ENCODE data around the gene NDNF.

NDNF gene, protein sequence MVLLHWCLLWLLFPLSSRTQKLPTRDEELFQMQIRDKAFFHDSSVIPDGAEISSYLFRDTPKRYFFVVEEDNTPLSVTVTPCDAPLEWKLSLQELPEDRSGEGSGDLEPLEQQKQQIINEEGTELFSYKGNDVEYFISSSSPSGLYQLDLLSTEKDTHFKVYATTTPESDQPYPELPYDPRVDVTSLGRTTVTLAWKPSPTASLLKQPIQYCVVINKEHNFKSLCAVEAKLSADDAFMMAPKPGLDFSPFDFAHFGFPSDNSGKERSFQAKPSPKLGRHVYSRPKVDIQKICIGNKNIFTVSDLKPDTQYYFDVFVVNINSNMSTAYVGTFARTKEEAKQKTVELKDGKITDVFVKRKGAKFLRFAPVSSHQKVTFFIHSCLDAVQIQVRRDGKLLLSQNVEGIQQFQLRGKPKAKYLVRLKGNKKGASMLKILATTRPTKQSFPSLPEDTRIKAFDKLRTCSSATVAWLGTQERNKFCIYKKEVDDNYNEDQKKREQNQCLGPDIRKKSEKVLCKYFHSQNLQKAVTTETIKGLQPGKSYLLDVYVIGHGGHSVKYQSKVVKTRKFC

DNA sequence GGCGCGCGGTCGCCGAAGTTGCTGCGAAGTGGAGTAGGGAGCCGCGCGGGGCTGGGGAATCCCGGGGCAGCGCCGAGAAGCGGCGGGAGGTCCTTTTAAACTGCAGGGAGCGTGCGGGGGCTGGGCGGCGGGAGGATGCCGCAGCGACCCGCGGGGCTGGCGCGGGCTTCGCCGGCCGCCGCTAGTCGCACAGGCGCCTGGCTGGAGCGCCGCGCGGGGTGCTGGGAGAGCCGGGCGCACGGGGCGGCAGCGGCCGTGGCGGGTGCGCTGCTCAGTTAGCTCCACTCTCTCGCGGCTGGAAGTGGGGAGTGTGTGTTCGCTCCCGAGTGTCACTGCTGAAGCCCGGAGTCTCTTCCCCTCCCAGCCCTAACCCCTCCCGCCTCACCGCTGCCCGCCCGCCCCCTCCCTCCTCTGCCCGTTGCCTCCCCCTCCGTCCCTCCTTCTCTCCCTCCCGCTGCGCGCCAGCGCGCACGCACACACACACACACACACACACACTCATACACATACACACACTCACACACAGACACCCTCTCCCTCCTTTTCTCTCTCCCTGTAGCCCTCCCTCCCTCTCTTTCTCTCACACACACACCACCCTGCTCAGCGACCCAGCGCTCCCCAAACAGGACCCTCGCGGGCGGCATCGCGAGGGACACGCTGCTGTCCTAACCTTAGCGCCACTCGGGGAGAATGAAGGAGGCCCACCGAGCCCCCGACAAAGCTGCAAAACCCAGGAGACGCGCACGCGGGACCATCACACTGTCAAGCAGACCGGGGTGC lies at the start of gene NDNF:
Gene NDNF, minus strand, starts transcription at position 312 of the 780 bp plus-strand sequence. CDS start 26,698 bp downstream, outside the sequence.
- peak; percentile 22 to 26 for DNase-seq

DNA sequence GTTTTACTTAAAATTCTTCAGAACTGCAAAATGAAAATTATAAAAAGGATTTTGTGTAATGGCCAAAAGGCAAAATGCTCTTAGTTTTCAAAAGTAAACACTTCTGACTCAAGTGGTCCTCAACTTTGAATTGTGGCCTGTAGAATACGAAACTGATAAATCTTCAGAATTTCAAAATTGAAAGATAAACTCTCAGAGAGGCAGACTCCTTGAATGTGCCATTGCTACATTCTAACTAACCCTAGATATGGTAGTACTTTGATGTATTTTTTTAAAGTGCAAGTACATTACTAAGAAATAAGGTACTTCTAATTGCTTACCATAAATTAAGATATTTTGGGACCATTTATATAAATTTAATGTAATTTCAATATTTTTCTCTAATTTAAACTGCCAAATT lies 47.4 kb upstream of the NDNF start:
- no peak for DNase-seq

DNA sequence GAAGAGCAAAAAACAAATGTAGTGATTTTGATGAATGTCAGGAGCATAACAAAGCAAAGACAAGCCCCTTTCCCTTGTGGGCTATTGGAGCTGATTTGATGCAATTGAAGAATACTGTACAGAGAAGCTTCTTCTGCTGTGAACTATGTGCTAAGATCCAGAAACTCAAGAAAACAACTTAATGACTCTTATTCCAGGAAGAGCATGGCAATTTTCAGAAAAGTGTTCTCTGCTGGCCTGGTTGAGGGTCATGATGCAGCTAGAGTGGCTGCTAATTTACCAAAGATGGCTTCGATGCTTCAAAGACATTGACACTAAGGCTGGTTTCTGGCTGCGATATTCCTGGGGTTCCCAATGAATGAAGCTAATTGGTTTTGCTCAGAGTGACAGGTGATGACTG lies 46.0 kb upstream of the NDNF start:
- DNase-seq = no peak

DNA sequence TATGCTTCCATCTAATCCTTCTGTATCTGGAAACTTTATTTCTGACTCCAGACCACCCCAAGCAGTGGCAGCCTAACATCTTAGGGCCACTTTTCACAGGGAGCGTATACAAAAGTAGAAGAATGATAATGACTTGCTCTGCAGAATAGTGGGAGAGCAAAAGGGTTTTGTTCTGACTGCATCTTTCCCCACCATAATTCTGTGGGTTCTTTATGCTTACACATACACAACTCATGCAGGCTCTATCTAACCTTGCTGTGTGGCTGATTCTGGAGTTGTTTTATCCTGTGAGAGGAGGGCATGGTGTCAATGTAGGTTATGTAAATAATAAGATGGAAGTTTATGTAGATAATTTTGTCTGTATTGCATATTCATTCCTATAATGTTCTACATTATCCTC lies 42.4 kb upstream of the NDNF start:
- DNase-seq = no peak

DNA sequence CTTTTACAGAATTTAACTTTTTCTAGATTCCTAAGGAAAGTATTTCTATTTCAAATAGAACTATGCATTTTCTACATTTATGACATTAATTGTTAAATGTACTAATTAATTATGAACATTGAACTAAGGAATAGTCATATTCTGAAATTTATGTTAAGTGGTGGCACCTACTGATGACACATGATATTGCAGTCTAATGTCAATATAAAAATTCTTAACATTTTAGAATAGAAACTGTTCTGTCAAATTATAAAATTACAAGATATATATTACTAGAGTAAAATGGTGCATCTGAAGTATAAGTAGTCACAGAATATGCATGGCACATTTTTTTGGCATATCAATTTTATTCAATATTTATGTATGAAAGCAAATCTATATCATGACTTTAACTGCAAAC lies 40.2 kb upstream of the NDNF start:
- DNase-seq = peak; percentile 2 to 11

DNA sequence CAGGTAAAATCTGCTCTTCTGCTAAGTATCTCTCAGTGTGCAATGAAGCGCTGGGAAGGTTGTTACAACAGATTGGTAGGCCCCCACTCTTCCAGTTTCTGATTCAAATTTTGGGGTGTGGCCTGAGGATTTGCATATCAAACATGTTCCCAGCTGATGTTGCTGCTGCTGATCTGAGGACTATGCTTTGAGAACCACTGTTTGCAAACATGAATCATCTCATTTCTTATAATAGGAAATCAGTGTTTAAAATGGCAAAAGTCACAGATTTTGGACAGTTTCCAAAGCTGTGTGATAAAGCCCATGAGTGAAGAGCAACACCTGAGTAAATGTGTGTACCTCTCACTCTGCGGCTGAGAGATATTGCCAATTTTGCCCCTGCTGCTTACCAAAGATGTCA lies 36.2 kb upstream of the NDNF start:
- DNase-seq = no peak

DNA sequence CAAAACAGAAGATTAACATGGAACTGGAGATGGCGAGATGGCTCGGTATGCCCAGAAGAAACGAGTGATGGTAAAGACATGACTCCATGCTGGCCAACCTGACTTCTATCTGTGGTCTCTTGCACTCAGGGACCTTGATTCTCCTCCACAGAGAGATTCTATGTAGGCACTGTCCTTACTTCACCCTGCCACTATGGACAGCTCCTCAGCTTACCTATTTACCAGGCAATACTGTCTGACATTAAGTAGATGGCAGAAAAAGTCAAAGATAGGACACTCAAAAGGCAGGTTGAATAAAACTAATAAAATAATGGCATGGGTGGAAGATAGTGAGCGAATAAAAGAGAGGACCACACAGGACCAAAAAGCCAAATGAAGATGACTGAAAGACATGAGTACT lies 35.2 kb upstream of the NDNF start:
- DNase-seq = no peak

DNA sequence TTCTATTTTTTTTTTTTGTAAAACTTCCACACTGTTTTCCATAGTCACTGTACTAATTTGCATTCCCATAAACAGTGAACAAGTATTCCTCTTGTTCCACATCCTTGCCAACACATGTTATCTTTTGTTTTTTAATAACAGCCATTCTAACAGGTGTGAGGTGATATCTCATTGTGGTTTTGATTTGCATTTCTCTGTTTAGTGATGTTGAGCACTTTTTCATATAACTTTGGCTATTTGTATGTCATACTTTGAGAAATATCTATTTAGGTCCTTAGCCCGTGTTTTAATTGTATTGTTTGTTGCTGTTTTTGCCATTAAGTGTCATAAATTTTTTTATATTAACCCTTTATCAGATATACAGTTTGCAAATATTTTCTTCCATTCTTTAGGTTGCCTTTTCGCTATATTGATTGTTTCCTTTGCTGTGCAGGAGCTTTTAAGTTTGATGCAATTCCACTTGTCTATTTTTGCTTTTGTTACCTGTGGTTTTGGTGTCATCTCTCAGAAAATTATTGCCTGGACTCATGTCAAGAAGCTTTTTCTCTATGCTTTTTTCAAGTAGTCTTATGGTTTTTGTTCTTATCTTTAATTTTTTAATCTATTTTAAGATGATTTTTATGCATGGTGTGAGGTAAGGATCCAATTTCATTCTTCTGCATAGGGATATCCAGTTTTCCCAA lies 27.9 kb upstream of the NDNF start:
- no peak for DNase-seq

DNA sequence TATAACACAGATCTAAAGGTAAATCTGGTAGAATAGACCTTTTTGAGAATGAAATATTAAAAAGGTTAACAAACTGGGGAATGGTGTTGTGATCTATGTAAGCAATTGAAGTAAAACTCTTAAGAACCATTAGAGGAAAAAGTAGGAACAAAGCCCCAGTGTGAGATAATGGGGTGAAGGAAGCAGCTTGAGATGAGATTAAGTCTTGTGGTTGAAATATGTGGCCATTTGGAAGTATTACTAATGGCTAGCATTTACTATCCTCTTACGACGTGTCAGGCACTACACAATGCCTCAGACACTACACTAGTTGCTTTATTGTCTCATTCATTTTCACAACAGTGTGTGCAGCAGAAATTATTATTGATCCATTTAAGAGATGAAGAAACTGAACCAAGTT lies 25.9 kb upstream of the NDNF start:
- no peak for DNase-seq

DNA sequence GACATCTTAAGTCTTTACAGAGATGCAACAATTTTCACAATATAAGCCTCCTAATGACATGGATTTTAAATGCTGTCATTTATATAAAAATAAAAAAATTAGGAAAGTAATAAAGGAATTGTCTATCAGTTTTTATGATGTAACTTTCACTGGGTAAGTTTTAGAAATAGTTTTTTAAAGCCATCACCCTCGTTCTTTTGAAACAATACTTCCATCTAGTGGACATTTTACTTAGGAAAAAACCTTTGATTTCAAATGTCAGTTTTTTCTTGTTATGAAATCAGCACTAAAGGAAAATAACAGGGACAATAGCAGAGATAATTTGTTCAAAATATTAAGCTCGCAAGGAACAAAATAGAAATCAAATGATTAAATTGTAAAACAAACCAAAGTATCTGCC lies 24.3 kb upstream of the NDNF start:
- peak; percentile 70 to 84 for DNase-seq

DNA sequence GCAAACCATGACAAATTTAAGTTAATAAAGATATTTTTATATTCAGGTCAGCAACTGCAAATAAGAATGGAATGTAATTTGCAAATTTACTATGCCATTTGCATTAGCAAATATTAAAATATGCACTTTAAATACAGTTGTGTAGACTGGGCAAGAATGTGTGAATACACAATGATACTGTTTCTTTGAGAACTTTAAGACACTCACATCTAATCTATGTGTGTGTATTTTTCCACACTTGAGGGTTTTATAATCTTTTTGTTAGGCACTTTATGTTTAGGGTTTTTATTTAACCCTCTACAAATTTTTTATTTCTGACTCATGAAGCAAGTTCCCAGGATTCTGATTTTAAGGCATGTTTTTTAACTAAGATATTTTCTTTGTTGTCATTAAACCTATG lies 23.9 kb upstream of the NDNF start:
- DNase-seq = no peak

DNA sequence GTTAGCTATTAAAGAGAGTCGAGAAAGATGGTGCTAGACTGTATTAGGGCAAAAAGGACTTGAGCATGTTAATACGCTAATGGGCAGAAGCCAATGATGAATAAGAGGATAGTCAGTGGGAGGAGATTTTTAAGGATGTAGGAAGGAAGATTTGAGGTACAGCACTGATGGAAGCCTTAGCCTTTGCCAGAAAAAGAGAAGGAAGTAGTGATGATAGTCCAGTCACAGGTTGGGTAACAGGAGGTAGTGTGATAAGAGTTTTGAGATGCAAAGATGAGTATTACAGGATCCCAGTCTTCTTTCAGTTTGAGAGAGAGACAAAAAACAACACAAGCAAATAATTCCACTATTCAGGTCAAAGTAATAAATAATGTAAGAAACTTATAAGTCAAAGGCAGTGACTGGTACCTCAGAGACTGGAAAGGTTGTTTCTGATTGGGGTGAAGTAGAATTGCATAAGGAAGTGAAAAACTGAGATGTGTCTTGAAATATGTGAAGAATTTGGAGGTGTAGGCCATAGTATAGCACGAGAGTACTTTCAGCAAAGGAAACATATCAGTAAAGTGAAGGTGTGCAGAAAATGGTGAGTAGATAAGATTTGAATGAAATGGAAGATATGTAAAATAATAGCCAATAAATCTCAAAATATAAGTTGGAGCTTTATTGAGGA lies 22.1 kb upstream of the NDNF start:
- DNase-seq = peak in 1 of 2 experiments; percentile 4

DNA sequence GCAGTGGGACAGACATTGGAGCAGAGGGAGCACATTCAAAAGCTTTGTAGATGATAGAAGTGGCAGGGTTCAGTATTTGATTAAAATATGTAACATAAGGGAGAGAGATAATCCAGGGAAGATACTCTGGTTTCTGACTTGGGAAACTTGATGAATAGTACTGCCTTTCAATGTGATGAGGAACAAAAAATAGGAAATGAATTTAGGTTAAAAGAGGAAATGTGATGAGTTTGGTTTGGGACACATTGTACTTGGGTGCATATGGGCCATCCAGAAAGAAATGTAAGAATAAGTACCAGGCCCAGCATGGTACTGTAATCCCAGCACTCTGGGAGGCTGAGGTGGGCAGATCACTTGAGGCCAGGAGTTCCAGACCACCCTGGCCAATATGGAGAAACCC lies 20.9 kb upstream of the NDNF start:
- DNase-seq = peak in 1 of 2 experiments; percentile 7

DNA sequence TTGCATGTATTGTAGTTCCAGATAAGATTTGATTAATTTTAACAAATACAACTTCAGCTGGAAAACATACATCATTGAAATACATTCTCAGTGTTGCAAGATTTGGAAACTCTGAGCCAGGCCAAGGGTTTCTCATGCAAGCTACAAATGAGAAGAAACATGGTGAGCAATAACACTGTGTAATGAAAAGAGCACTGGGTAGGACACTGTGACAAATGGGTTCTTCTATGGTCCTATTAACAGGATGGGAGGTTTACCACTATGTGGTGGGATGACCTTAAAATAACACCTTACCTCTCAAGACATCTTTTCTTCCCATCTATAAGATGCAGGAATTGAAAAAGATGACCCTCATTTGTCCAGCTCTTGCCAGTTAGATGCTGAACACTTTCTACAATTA lies 19.6 kb upstream of the NDNF start:
- no peak for DNase-seq

DNA sequence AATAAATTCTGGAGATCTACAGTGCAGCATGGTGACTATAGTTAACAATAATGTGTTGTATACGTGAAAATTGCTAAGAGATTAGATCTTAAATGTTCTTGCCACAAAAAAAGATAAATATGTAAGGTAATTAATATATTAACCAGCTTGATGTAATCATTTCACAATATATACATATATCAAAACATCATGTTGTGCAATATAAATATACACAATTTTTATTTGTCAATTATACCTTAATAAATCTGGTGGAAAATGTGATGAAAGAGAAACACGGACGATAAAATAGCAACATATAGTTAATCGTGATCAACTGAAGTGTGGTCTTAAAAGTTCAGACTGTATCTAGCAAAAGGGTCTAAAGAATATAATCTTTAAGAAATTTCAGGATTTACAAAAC lies 16.5 kb upstream of the NDNF start:
- DNase-seq = no peak

DNA sequence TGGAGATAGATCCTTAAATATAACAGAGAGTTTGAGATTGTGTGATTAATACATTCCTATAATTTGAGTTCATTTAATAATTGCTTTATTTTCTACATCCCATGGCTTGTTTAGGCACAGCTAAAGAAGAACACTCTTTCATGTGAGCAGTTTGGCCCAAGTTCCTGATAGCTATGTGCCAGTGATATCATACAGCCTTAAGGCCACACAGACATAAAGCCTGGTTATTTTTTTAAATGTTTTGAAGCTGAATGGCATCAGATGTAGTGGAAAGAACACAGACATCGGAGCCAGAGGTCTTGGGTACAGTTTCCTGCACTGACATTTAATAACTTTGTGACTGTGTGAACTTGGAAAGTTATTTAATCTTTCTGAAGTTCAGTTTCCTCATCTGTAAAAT lies 7.0 kb upstream of the NDNF start:
- no peak for DNase-seq

DNA sequence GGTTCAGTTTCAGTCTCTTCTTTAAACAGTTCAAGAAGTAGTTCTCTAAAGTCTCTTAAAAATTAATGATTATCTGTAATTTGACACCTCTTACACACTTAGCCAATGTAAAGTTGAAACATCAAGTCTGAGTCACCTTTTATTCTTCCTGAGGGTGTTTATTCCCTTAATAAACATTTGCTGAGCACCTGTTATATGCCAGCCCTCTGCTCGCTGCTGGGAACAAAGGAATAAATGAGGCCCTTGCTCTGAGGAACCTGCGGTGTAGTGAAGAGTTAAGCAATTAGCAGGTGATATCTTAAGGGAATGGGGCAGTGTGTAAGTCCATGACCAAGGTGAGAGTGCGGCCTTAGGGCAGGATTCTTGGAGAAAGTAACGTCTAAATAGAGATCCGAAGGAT lies 5.2 kb upstream of the NDNF start:
- DNase-seq = no peak

DNA sequence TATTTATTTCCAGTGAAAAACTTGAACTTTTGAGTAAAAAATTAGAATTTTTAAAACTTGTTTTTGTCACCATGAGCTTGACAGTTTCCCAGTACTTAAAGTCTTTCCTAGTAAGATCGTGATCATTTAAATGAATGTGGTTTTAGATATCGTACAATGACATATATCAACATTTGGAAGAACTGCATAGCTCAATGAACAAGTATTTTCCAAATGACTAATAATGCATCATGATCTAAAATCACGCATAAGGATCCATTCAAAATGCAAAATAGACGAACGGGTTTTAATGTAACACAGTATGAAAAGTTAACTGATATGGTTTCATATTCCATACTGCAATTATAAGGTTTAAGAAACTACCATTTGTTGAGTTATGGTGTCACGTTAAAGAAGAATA lies 4.1 kb upstream of the NDNF start:
- no peak for DNase-seq

DNA sequence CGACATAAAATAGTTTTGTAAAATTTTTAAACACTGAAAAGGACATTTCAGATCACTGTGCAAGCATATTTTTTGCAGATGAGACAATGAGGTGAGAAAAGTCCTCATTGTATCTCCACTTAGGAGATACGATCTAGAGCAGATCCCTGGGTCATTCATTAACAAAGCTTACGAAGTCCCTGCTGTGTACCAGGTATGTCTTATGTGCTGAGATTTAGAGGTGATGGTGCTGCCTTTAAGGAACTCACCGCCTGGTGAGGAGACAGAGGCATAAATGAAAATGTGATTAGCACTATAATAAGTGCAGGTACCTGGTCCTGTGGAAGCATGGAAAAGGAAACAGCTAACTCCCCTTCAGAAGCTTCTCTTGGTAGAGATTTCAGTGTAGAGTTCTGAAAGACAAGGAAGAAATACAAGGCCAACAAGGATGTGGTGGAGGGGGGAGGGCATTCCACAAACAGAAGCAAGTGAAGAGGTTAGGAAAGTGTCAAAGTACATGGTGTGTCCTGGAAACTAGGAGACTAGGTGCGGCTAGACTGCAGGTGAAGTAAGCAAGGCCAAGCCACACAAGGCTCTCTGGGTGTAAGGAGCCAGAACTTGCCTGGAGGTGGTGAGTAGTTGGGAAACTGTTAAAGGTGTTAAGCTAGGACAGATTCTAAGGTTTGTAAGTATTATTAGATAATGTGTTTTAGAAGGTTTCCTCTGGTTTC lies 1.5 kb upstream of the NDNF start:
- no peak for DNase-seq

DNA sequence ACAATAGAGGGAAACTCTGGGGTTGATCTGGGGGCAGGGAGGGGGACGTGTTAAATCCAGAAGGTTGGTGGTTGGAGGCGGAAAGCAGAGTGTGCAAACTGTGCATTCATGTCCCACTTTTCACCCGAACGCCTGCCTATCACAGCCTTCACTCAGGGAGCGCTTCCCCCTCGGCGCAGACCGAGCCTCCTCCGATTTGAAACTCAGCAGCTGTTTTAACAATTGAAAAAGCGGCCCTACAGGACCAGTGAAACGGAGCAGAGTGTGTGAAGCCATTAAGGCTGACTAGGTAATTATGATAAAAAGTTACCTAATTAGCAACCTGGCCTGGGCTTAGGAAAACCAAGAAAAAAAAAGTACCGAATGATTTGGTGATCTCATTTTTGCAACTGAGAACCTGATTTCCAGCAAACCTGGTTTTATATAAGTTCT lies 685 bp upstream of the NDNF start:
- no peak for DNase-seq

DNA sequence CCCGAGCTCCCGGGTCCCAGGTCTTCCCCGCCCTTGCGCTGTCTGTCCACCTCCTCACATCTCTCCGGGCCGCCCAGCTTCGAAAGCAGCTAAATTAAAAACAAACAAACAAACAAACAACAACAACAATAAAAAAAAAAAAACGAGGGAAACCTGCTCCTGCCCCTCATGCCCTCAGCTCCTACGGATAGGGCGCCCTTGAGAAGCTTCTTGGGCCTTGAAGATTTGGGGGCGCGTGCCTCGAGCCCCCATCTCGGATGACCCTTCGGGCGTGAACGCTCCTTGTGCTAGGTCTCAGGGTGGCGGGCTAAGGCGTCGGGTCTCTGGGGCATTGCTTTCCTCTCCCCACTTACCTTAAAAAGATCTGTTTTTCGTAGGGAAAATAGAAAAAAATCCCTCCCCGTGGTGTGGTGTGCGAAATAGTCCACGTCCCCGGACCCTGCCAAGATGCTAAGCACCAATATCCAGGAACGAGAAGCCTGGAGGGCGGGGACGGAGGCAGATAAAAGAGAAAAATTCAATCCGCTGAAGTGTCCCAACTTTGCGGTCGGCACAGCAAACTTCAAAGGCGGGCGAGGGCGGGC lies 603 bp downstream of the NDNF start:
- DNase-seq = peak in 1 of 2 experiments; percentile 26
